Stimulated activated CD8-positive, alpha-beta memory T cell treated with anti-CD3 and anti-CD28 coated beads, Interleukin-4, amount 100 ng/mL, for 24 hours (primary cell): Measurements from ENCODE around the gene BTNL2.
"Not testable (repeated sequence)": the region's sequence is repeated elsewhere in the genome, so short reads cannot be mapped to it uniquely, and the experiment has no call there.

ENCODE experiments used
- DNase-seq: peaks from one replicate; pipeline ENCODE4 v3.0.0-alpha.2; 2020; ENCODE audit warnings: low read depth

Gene BTNL2

GRCh38 chr6:32406857-32407256 is at the start of gene BTNL2:
Gene BTNL2, minus strand, starts transcription at chr6:32407181. Its CDS starts 58 bp downstream, at chr6:32407123.
- no peak for DNase-seq

GRCh38 chr6:32449088-32449736 is 42.2 kb upstream of the BTNL2 start:
- no peak for DNase-seq

- DNase-seq = no peak
These were observed 41.0 kb upstream of the BTNL2 start for GRCh38 chr6:32447932-32448331.

GRCh38 chr6:32445321-32445854 is 38.4 kb upstream of the BTNL2 start:
- DNase-seq = no peak

- DNase-seq = no peak
These were observed 37.5 kb upstream of the BTNL2 start for GRCh38 chr6:32444433-32444832.

GRCh38 chr6:32442977-32443552 is 36.1 kb upstream of the BTNL2 start:
- DNase-seq = no peak

GRCh38 chr6:32442243-32442667 is 35.3 kb upstream of the BTNL2 start:
- DNase-seq = no peak

GRCh38 chr6:32439602-32440214 is 32.7 kb upstream of the BTNL2 start, which contains the start of gene HLA-DRA:
Gene HLA-DRA, plus strand, starts transcription at chr6:32439887. Its CDS starts 64 bp downstream, at chr6:32439951.
- no peak for DNase-seq

- no peak for DNase-seq
These were observed 32.2 kb upstream of the BTNL2 start for GRCh38 chr6:32439139-32439538.

- no peak for DNase-seq
These were observed 30.2 kb upstream of the BTNL2 start for GRCh38 chr6:32436995-32437836.

- no peak for DNase-seq
These were observed 29.2 kb upstream of the BTNL2 start for GRCh38 chr6:32436186-32436585.

GRCh38 chr6:32433950-32434349 is 27.0 kb upstream of the BTNL2 start:
- DNase-seq = not testable (repeated sequence)

GRCh38 chr6:32432050-32432450 is 25.1 kb upstream of the BTNL2 start:
- DNase-seq = no peak

- DNase-seq = no peak
These were observed 24.2 kb upstream of the BTNL2 start for GRCh38 chr6:32431142-32431541.

- DNase-seq = no peak
These were observed 23.2 kb upstream of the BTNL2 start for GRCh38 chr6:32430179-32430578.

- no peak for DNase-seq
These were observed 21.0 kb upstream of the BTNL2 start for GRCh38 chr6:32427934-32428474.

GRCh38 chr6:32427218-32427617 is 20.2 kb upstream of the BTNL2 start:
- no peak for DNase-seq

- DNase-seq = no peak
These were observed 19.4 kb upstream of the BTNL2 start for GRCh38 chr6:32426338-32426737.

GRCh38 chr6:32424589-32425300 is 17.8 kb upstream of the BTNL2 start:
- no peak for DNase-seq

- no peak for DNase-seq
These were observed 9.1 kb upstream of the BTNL2 start for GRCh38 chr6:32416036-32416435.

GRCh38 chr6:32415521-32416019 is 8.6 kb upstream of the BTNL2 start:
- peak; percentile 57 for DNase-seq
